CD4-positive, alpha-beta T cell (primary cell): Measurements from ENCODE around the gene HS6ST2. TPM values are rescaled to one million over a fixed set of nuclear protein-coding genes. Genes with fewer than 3 reads are reported as not detected.

Experiments used
- ATAC-seq: fragments of 200-7000 bp; cut with Tn5 transposase; one replicate; pipeline ENCODE4 v1.10.0; 2022; ENCODE audit warnings: mild to moderate bottlenecking; ENCODE audit not compliant: poor library complexity
- CTCF ChIA-PET: fragments of 350-600 bp; sonication (Branson Sonifier 250); formaldehyde crosslinking; loops from one replicate; lab custom pipeline; 2021; ENCODE audit warnings: antibody characterized with exemption, inconsistent platforms; lab: Charles Lee
- POLR2A ChIA-PET: fragments of 350-600 bp; sonication (Branson Sonifier 250); formaldehyde crosslinking; loops from one replicate; lab custom pipeline; 2021; ENCODE audit warnings: antibody characterized with exemption, inconsistent platforms; lab: Charles Lee
- DNase-seq, 14 experiments: peaks; one replicate each; pipeline ENCODE4 v3.0.0-alpha.2; 2013 to 2020; ENCODE audit warnings: mixed read lengths in 2 of 14
- H3K27ac ChIP-seq, 2 donors: one replicate each; pipeline versions ENCODE4 v1.5.1 to v1.7.0; 2013; ENCODE audit warnings: low read length in 2 of 2, low read depth in 1 of 2, mild to moderate bottlenecking in 1 of 2
- H3K27me3 ChIP-seq, 2 experiments: 1 replicate in 1 of 2; 2 replicates in 1 of 2; pipeline versions ENCODE4 v1.6.1 to v1.7.0; 2013; ENCODE audit warnings: low read length in 2 of 2, control low read depth in 1 of 2, mild to moderate bottlenecking in 1 of 2, moderate library complexity in 1 of 2; ENCODE audit not compliant: insufficient read depth in 2 of 2, control insufficient read depth in 1 of 2
- H3K36me3 ChIP-seq: one replicate; pipeline ENCODE4 v1.6.1; 2013; ENCODE audit warnings: low read length, control low read depth; ENCODE audit not compliant: insufficient read depth
- H3K4me1 ChIP-seq: one replicate; pipeline ENCODE4 v1.6.1; 2013; ENCODE audit warnings: low read length, control low read depth; ENCODE audit not compliant: insufficient read depth
- H3K4me3 ChIP-seq: one replicate; pipeline ENCODE4 v1.5.1; 2013; ENCODE audit warnings: mild to moderate bottlenecking, low read length, moderate library complexity
- H3K9me3 ChIP-seq, 2 experiments: 1 replicate in 1 of 2; 2 replicates in 1 of 2; pipeline versions ENCODE4 v1.6.1 to v1.7.0; 2013; ENCODE audit warnings: low read length in 2 of 2, mild to moderate bottlenecking in 2 of 2, control low read depth in 1 of 2, moderate library complexity in 1 of 2; ENCODE audit not compliant: control insufficient read depth in 1 of 2, insufficient read depth in 1 of 2
- H3K27ac Mint-ChIP-seq: one replicate; pipeline ENCODE4 v1.8.0; 2020; ENCODE audit warnings: mixed read lengths
- H3K27me3 Mint-ChIP-seq: one replicate; pipeline ENCODE4 v1.8.0; 2021; ENCODE audit warnings: mixed read lengths
- H3K36me3 Mint-ChIP-seq: one replicate; pipeline ENCODE4 v1.8.0; 2021; ENCODE audit warnings: low read depth, mixed read lengths
- H3K4me1 Mint-ChIP-seq: one replicate; pipeline ENCODE4 v1.8.0; 2021; ENCODE audit warnings: low read depth, mixed read lengths
- H3K4me3 Mint-ChIP-seq: one replicate; pipeline ENCODE4 v1.8.0; 2020; ENCODE audit warnings: mild to moderate bottlenecking, mixed read lengths
- H3K9me3 Mint-ChIP-seq: one replicate; pipeline ENCODE4 v1.8.0; 2020; ENCODE audit warnings: mixed read lengths
- CTCF ChIP-seq: fragments of 200-600 bp; IDR thresholded peaks from one replicate; pipeline ENCODE4 v1.8.0; 2022; ENCODE audit warnings: antibody characterized with exemption, mild to moderate bottlenecking
- intact Hi-C, 2 experiments: fragments of 100-400 bp; cut with DNase I in 1 of 2; cut with micrococcal nuclease in 1 of 2; formaldehyde crosslinking; loops; one replicate each; pipeline versions ENCODE4 v1.15.1 to v1.9.0; 2023 to 2025; cut with DNase I, micrococcal nuclease
- total RNA-seq, 174 experiments: library from RNA in 2 of 174; stranded (reverse) in 2 of 174; gene quantifications; one replicate each; pipeline ENCODE4 v1.2.3 and lab custom pipeline; 2021 to 2026

Gene HS6ST2
- total RNA-seq, 2 experiments from 2014 or later = not detected

- TF ChIP-seq CTCF = no peak
- Mint-ChIP-seq H3K4me3 (no peak overlapping the region), H3K27me3 (no peaks in the 10 kb centered on the region), H3K36me3 (no peaks in the 10 kb centered on the region), H3K27ac (no peak overlapping the region), H3K4me1 (no peaks in the 10 kb centered on the region), H3K9me3 (no peaks in the 10 kb centered on the region)
- CTCF ChIA-PET = no interaction called here
- ATAC-seq = no peak
- Histone ChIP-seq H3K27me3 (no peaks in the 10 kb centered on the region), H3K9me3 (no peaks in the 10 kb centered on the region), H3K4me1 (no peaks in the 10 kb centered on the region), H3K4me3 (no peak overlapping the region), H3K36me3 (no peaks in the 10 kb centered on the region), H3K27ac (no peak overlapping the region)
- intact Hi-C loops = no loop called here
- POLR2A ChIA-PET = no interaction called here
- no peak for DNase-seq
Measured at GRCh38 chrX:132820675-132821074, 137.8 kb downstream of the HS6ST2 start.

GRCh38 chrX:132819711-132820264 is 138.6 kb downstream of the HS6ST2 start:
- Mint-ChIP-seq H3K27me3 (no peaks in the 10 kb centered on the region), H3K4me1 (no peaks in the 10 kb centered on the region), H3K4me3 (no peak overlapping the region), H3K27ac (no peak overlapping the region), H3K36me3 (no peaks in the 10 kb centered on the region), H3K9me3 (no peaks in the 10 kb centered on the region)
- no peak for DNase-seq
- POLR2A ChIA-PET = no interaction called here
- no peak for ATAC-seq
- Histone ChIP-seq H3K9me3 (no peaks in the 10 kb centered on the region), H3K4me1 (no peaks in the 10 kb centered on the region), H3K27me3 (no peaks in the 10 kb centered on the region), H3K4me3 (no peak overlapping the region), H3K27ac (no peak overlapping the region), H3K36me3 (no peaks in the 10 kb centered on the region)
- CTCF ChIA-PET = no interaction called here
- intact Hi-C loops = no loop called here
- no peak for TF ChIP-seq CTCF

- no peak overlapping the region for H3K4me3 ChIP-seq
- intact Hi-C loops = no loop called here
- H3K27ac ChIP-seq = no peak overlapping the region
- H3K4me1 ChIP-seq = no peaks in the 10 kb centered on the region
- POLR2A ChIA-PET = no interaction called here
- Mint-ChIP-seq H3K27me3 (no peaks in the 10 kb centered on the region), H3K4me3 (no peak overlapping the region), H3K4me1 (no peaks in the 10 kb centered on the region), H3K9me3 (no peaks in the 10 kb centered on the region), H3K36me3 (no peaks in the 10 kb centered on the region), H3K27ac (no peak overlapping the region)
- no peaks in the 10 kb centered on the region for H3K27me3 ChIP-seq
- H3K36me3 ChIP-seq = no peaks in the 10 kb centered on the region
- TF ChIP-seq CTCF = no peak
- no peak for DNase-seq
- ATAC-seq = no peak
- CTCF ChIA-PET = no interaction called here
- H3K9me3 ChIP-seq = no peaks in the 10 kb centered on the region
Measured at GRCh38 chrX:132818638-132819037, 139.8 kb downstream of the HS6ST2 start.
